ENCODE measurements around the gene BCL2L15. TPM values are rescaled to one million over a fixed set of nuclear protein-coding genes. Genes with fewer than 3 reads are reported as not detected.
"Not testable (repeated sequence)": the region's sequence is repeated elsewhere in the genome, so short reads cannot be mapped to it uniquely, and the experiment has no call there.

BCL2L15 gene
- total RNA-seq, 4 donors from 2014 or later, result 38.0 to 249 (median 119) TPM

- Histone ChIP-seq H3K9me3 (no peaks in the 10 kb centered on the region), H3K4me1 (peaks cover 0 to 5% (median 0%) of the 10 kb centered on the region in 4 donors), H3K27ac (peak overlapping the region in 1 of 4 donors; percentile 69), H3K36me3 (peaks cover 0 to 31% (median 0%) of the 10 kb centered on the region in 3 donors), H3K27me3 (no peaks in the 10 kb centered on the region), H3K4me3 (no peak overlapping the region)
- no peak for DNase-seq
- TF ChIP-seq CTCF (IDR thresholded peaks at IDR 0.05), result no peak
- TF ChIP-seq POLR2A (IDR thresholded peaks at IDR 0.05), result no peak
Observed at GRCh38 chr1:113858418-113858817, 29.0 kb downstream of the BCL2L15 start.

GRCh38 chr1:113857776-113858175 lies 29.6 kb downstream of the BCL2L15 start:
- no peak for TF ChIP-seq POLR2A (IDR thresholded peaks at IDR 0.05)
- TF ChIP-seq CTCF (IDR thresholded peaks at IDR 0.05), result no peak
- Histone ChIP-seq H3K27ac (peak overlapping the region in 1 of 4 donors; percentile 69), H3K4me1 (peaks cover 0 to 5% (median 0%) of the 10 kb centered on the region in 4 donors), H3K9me3 (no peaks in the 10 kb centered on the region), H3K27me3 (no peaks in the 10 kb centered on the region), H3K36me3 (peaks cover 0 to 31% (median 0%) of the 10 kb centered on the region in 3 donors), H3K4me3 (no peak overlapping the region)
- no peak for DNase-seq

GRCh38 chr1:113856401-113856790 lies 31.0 kb downstream of the BCL2L15 start:
- no peak for DNase-seq
- Histone ChIP-seq H3K36me3 (peaks cover 0 to 38% (median 0%) of the 10 kb centered on the region in 3 donors), H3K27ac (no peak overlapping the region), H3K9me3 (no peaks in the 10 kb centered on the region), H3K4me1 (peaks cover 0 to 5% (median 0%) of the 10 kb centered on the region in 4 donors), H3K27me3 (no peaks in the 10 kb centered on the region), H3K4me3 (no peak overlapping the region)
- TF ChIP-seq POLR2A (IDR thresholded peaks at IDR 0.05) (no peak), CTCF (IDR thresholded peaks at IDR 0.05) (no peak)

- H3K27ac ChIP-seq, result no peak overlapping the region
- H3K27me3 ChIP-seq, result no peaks in the 10 kb centered on the region
- no peak for TF ChIP-seq POLR2A (IDR thresholded peaks at IDR 0.05)
- no peak for TF ChIP-seq CTCF (IDR thresholded peaks at IDR 0.05)
- no peaks in the 10 kb centered on the region for H3K9me3 ChIP-seq
- H3K4me1 ChIP-seq, result peaks cover 0 to 5% (median 0%) of the 10 kb centered on the region in 4 donors
- H3K36me3 ChIP-seq, result peaks cover 0 to 38% (median 0%) of the 10 kb centered on the region in 3 donors
- H3K4me3 ChIP-seq, result no peak overlapping the region
- no peak for DNase-seq
Observed at GRCh38 chr1:113855630-113856400, 31.6 kb downstream of the BCL2L15 start.

- Histone ChIP-seq H3K9me3 (no peaks in the 10 kb centered on the region), H3K4me3 (no peak overlapping the region), H3K27ac (no peak overlapping the region), H3K4me1 (no peaks in the 10 kb centered on the region), H3K27me3 (no peaks in the 10 kb centered on the region), H3K36me3 (peaks cover 0 to 38% (median 0%) of the 10 kb centered on the region in 3 donors)
- no peak for DNase-seq
- TF ChIP-seq POLR2A (IDR thresholded peaks at IDR 0.05) (no peak), CTCF (IDR thresholded peaks at IDR 0.05) (no peak)
Observed at GRCh38 chr1:113854234-113854633, 33.1 kb downstream of the BCL2L15 start.

GRCh38 chr1:113852694-113853093 lies 34.7 kb downstream of the BCL2L15 start:
- H3K36me3 ChIP-seq, result peaks cover 0 to 44% (median 0%) of the 10 kb centered on the region in 3 donors
- H3K27me3 ChIP-seq, H3K27ac ChIP-seq, H3K4me3 ChIP-seq, DNase-seq, H3K4me1 ChIP-seq, H3K9me3 ChIP-seq: not testable (repeated sequence)

Measured in Peyer's patch (tissue), 4 donors.